ENCODE data around the gene RBM17. TPM values are rescaled to one million over a fixed set of nuclear protein-coding genes. Genes with fewer than 3 reads are reported as not detected.
A peak's percentile ranks its signal among the peaks of the same experiment; 100 is the strongest.

Gene RBM17
- total and polyA plus RNA-seq, 2 of the 13 experiments (the other 11 are each of a cell fraction or from before 2014, with no cell fraction given) = 30.7 to 77.5 TPM

GRCh38 chr10:6088721-6089333 is at the start of gene RBM17 (continued):
- TF ChIP-seq PRMT3 (CRISPR knock-in tag; IDR thresholded peaks at IDR 0.05; ENCODE audit: borderline replicate concordance, low read depth) (no peak), ZFY (CRISPR knock-in tag; IDR thresholded peaks at IDR 0.05) (peak; percentile 98), ARNT2 (CRISPR knock-in tag; IDR thresholded peaks at IDR 0.05; ENCODE audit: low read depth) (peak; percentile 20; the same call in 1 of the 2 replicates), ZNF747 (CRISPR knock-in tag; IDR thresholded peaks at IDR 0.05; ENCODE audit: borderline replicate concordance) (no peak), EP300 (IDR thresholded peaks at IDR 0.05; ENCODE audit: low read depth in 2 of 2, low read length in 2 of 2) (peak in 1 of 2 experiments; percentile 43; a peak in 1 of 4 replicates), EP300 (CRISPR knock-in tag; IDR thresholded peaks at IDR 0.05; ENCODE audit: borderline replicate concordance) (no peak), ZNF430 (CRISPR knock-in tag; IDR thresholded peaks at IDR 0.05) (peak; percentile 58; the same call in 1 of the 2 replicates), ATF3 (CRISPR knock-in tag; IDR thresholded peaks at IDR 0.05) (no peak), CBFB (CRISPR knock-in tag; IDR thresholded peaks at IDR 0.05) (peak; percentile 60; the same call in 1 of the 2 replicates), HCFC1 (IDR thresholded peaks at IDR 0.05; ENCODE audit: low read depth, low read length) (0 out of 2 replicates have a peak, but pooled peaks have one; percentile 35), BHLHE40 (IDR thresholded peaks at IDR 0.05; ENCODE audit: low read length) (peak; percentile 54; the same call in 1 of the 2 replicates), NFKBIZ (CRISPR knock-in tag; IDR thresholded peaks at IDR 0.05) (0 out of 2 replicates have a peak, but pooled peaks have one; percentile 43), ZNF576 (CRISPR knock-in tag; IDR thresholded peaks at IDR 0.05) (peak; percentile 99), STAT5B (CRISPR knock-in tag; IDR thresholded peaks at IDR 0.05) (0 out of 2 replicates have a peak, but pooled peaks have one; percentile 45), ZNF496 (CRISPR knock-in tag; IDR thresholded peaks at IDR 0.05; ENCODE audit: insufficient replicate concordance) (no peak), IKZF4 (CRISPR knock-in tag; IDR thresholded peaks at IDR 0.05; ENCODE audit: borderline replicate concordance, low read depth, not compliant biosample characterization) (peak; percentile 23), SETDB1 (CRISPR knock-in tag; IDR thresholded peaks at IDR 0.05; ENCODE audit: borderline replicate concordance) (no peak), NKX3-1 (CRISPR knock-in tag; IDR thresholded peaks at IDR 0.05) (0 out of 2 replicates have a peak, but pooled peaks have one; percentile 39), FOXA1 (IDR thresholded peaks at IDR 0.05) (no peak), FOXA1 (CRISPR knock-in tag; IDR thresholded peaks at IDR 0.05) (0 out of 2 replicates have a peak, but pooled peaks have one; percentile 36), ISX (CRISPR knock-in tag; conservative IDR thresholded peaks at IDR 0.05) (0 out of 2 replicates have a peak, but pooled peaks have one; percentile 28), ZNF207 (IDR thresholded peaks at IDR 0.05; ENCODE audit: borderline replicate concordance) (no peak), RCOR2 (CRISPR knock-in tag; IDR thresholded peaks at IDR 0.05) (peak; percentile 66; the same call in 1 of the 2 replicates), ZNF253 (CRISPR knock-in tag; IDR thresholded peaks at IDR 0.05; ENCODE audit: borderline replicate concordance) (no peak), TBX2 (CRISPR knock-in tag; IDR thresholded peaks at IDR 0.05; ENCODE audit: borderline replicate concordance) (peak; percentile 59; the same call in 1 of the 2 replicates), ZNF773 (CRISPR knock-in tag; IDR thresholded peaks at IDR 0.05; ENCODE audit: borderline replicate concordance) (peak; percentile 71; the same call in 1 of the 2 replicates), HOXD1 (CRISPR knock-in tag; IDR thresholded peaks at IDR 0.05) (no peak), KLF11 (CRISPR knock-in tag; IDR thresholded peaks at IDR 0.05) (peak; percentile 93)

Data from HepG2 (cell line).